Pancreas (tissue), 10 donors: ENCODE data around the gene PTPRS. TPM values are rescaled to one million over a fixed set of nuclear protein-coding genes. Genes with fewer than 3 reads are reported as not detected.

ENCODE experiments used
- ATAC-seq, 4 donors: fragments of 200-7000 bp; cut with Tn5 transposase; one replicate each; pipeline versions ENCODE4 v1.8.0 to v1.9.1; 2020; ENCODE audit warnings: mild to moderate bottlenecking in 4 of 4, moderate library complexity in 4 of 4
- DNase-seq, 6 donors: peaks; one replicate each; pipeline ENCODE4 v3.0.0-alpha.2; 2020
- FAIRE-seq: peaks from 2 replicates; lab custom pipeline; 2012; peaks lifted over from hg19 to GRCh38; lab: Jason Lieb, UNC
- H3K27ac ChIP-seq, 4 donors: fragments of 200-600 bp; sonication (generic); 1 replicate in 3 of 4; 2 replicates in 1 of 4; pipeline versions ENCODE4 v1.5.0 to v1.8.0; 2020
- H3K27me3 ChIP-seq, 4 donors: fragments of 200-600 bp; one replicate each; pipeline ENCODE4 v1.8.0; 2021
- H3K36me3 ChIP-seq, 3 donors: fragments of 200-600 bp; sonication (generic) in 1 of 3; one replicate each; pipeline versions ENCODE4 v1.5.0 to v1.8.0; 2020 to 2021
- H3K4me1 ChIP-seq, 3 donors: fragments of 200-600 bp; one replicate each; pipeline ENCODE4 v1.8.0; 2021
- H3K4me3 ChIP-seq, 4 donors: fragments of 200-600 bp; sonication (generic) in 2 of 4; one replicate each; pipeline versions ENCODE4 v1.5.0 to v1.8.0; 2020 to 2021
- H3K9me3 ChIP-seq, 4 donors: fragments of 200-600 bp; one replicate each; pipeline ENCODE4 v1.8.0; 2021
- CTCF ChIP-seq, 4 donors: fragments of 200-600 bp; sonication (generic) in 3 of 4; IDR thresholded peaks; one replicate each; pipeline versions ENCODE4 v1.5.0 to v1.8.0; 2021; ENCODE audit warnings: antibody characterized with exemption in 4 of 4
- WGBS, 2 donors: extraction: QIAGEN DNeasy Blood & Tissue Kit; methylation state at CpG; one replicate each; pipeline ENCODE4 v1.1.7; 2013; 5-methylcytosine and 5-hydroxymethylcytosine counted together
- intact Hi-C, 3 donors: fragments of 100-400 bp; cut with DNase I; formaldehyde crosslinking; loops; one replicate each; pipeline versions ENCODE4 v1.11.1 to v1.14.2; 2022
- polyA plus RNA-seq, 2 donors: library from polyadenylated mRNA; stranded (reverse); fragments of 200-250 nt; gene quantifications; one replicate each; pipeline ENCODE4 v1.2.3, GENCODE V29; 2013
- total RNA-seq, 6 donors: library from RNA; stranded (reverse); fragmentation: NEBNext Ultra II Directional in 4 of 6; extraction: Animal tissue kit (Norgen Biotek cat#: 25700) in 4 of 6; gene quantifications; one replicate each; pipeline versions ENCODE4 v1.2.1 to v1.2.4, GENCODE V29; 2021 to 2023
- donor health status: healthy with polysubstance abuse.
- donor health status: DM: no; HTN: no; CAD: no; lungs with moderate emphysema.
- donor health status: DM: no; HTN: no; CAD: no.
- donor health status: control.
- donor health status: control.
- donor health status: Bipolar disorder and iron deficiency.
- donor health status: DM: yes; HTN: yes; CAD: no.
- donor health status: DM: no; HTN: no; CAD: no.
- donor health status: DM: no; HTN: no; CAD: no.
- donor health status: DM: yes; HTN: yes; CAD: no.

The PTPRS gene
- total and polyA plus RNA-seq, 8 donors = 14.8 to 91.2 (median 69.4) TPM

GRCh38 chr19:5337708-5338655 lies 2.6 kb downstream of the PTPRS start:
- ATAC-seq (no peak), DNase-seq (no peak), FAIRE-seq (no peak)
- WGBS, 2 donors = 26 to 32% methylated on average over 31 to 34 of the region's 34 CpGs
- peaks cover 3 to 5% (median 5%) of the 10 kb centered on the region in 3 donors for H3K4me1 ChIP-seq
- no peak overlapping the region for H3K27ac ChIP-seq
- intact Hi-C loops = no loop called here
- H3K9me3 ChIP-seq = no peaks in the 10 kb centered on the region
- H3K27me3 ChIP-seq = no peaks in the 10 kb centered on the region
- H3K4me3 ChIP-seq = no peak overlapping the region
- no peak for TF ChIP-seq CTCF (IDR thresholded peaks at IDR 0.05)
- no peaks in the 10 kb centered on the region for H3K36me3 ChIP-seq

GRCh38 chr19:5337126-5337525 lies 3.5 kb downstream of the PTPRS start:
- H3K36me3 ChIP-seq = no peaks in the 10 kb centered on the region

GRCh38 chr19:5336195-5336965 lies 4.2 kb downstream of the PTPRS start:
- intact Hi-C loops = no loop called here
- no peaks in the 10 kb centered on the region for H3K9me3 ChIP-seq
- no peak overlapping the region for H3K4me3 ChIP-seq
- ATAC-seq (no peak), DNase-seq (no peak), FAIRE-seq (no peak)
- WGBS, 2 donors = 16 to 19% methylated on average over 20 to 21 of the region's 21 CpGs
- no peaks in the 10 kb centered on the region for H3K36me3 ChIP-seq
- H3K4me1 ChIP-seq = peaks cover 3 to 5% (median 5%) of the 10 kb centered on the region in 3 donors
- no peaks in the 10 kb centered on the region for H3K27me3 ChIP-seq
- TF ChIP-seq CTCF (IDR thresholded peaks at IDR 0.05) = no peak
- H3K27ac ChIP-seq = no peak overlapping the region

More at GRCh38 chr19:5337126-5337525, 3.5 kb downstream of the PTPRS start:
- Histone ChIP-seq H3K4me1 (peaks cover 3 to 5% (median 5%) of the 10 kb centered on the region in 3 donors), H3K27me3 (no peaks in the 10 kb centered on the region), H3K4me3 (no peak overlapping the region), H3K9me3 (no peaks in the 10 kb centered on the region), H3K27ac (no peak overlapping the region)
- FAIRE-seq (no peak), ATAC-seq (no peak), DNase-seq (no peak)
- 70 to 71% methylated on average over 24 of the region's 24 CpGs for WGBS, 2 donors
- intact Hi-C loops = no loop called here
- no peak for TF ChIP-seq CTCF (IDR thresholded peaks at IDR 0.05)

GRCh38 chr19:5335593-5335992 lies 5.0 kb downstream of the PTPRS start:
- WGBS, 2 donors = 49 to 65% methylated on average over 15 of the region's 15 CpGs
- H3K9me3 ChIP-seq = no peaks in the 10 kb centered on the region
- intact Hi-C loops = no loop called here
- TF ChIP-seq CTCF (IDR thresholded peaks at IDR 0.05) = no peak
- FAIRE-seq (no peak), ATAC-seq (no peak), DNase-seq (no peak)
- H3K27ac ChIP-seq = no peak overlapping the region
- peaks cover 3 to 5% (median 5%) of the 10 kb centered on the region in 3 donors for H3K4me1 ChIP-seq
- no peaks in the 10 kb centered on the region for H3K27me3 ChIP-seq
- H3K4me3 ChIP-seq = no peak overlapping the region
- no peaks in the 10 kb centered on the region for H3K36me3 ChIP-seq
